Measurements from ENCODE around the gene C9orf40. TPM values are rescaled to one million over a fixed set of nuclear protein-coding genes. Genes with fewer than 3 reads are reported as not detected.

The C9orf40 gene, protein sequence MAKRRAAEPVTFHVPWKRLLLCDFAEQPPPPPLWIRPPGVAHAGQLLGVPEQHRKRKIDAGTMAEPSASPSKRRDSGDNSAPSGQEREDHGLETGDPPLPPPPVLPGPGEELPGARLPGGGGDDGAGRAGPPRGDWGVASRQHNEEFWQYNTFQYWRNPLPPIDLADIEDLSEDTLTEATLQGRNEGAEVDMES
- total RNA-seq: 1.9 and 3.0 TPM in 2 replicates

DNA sequence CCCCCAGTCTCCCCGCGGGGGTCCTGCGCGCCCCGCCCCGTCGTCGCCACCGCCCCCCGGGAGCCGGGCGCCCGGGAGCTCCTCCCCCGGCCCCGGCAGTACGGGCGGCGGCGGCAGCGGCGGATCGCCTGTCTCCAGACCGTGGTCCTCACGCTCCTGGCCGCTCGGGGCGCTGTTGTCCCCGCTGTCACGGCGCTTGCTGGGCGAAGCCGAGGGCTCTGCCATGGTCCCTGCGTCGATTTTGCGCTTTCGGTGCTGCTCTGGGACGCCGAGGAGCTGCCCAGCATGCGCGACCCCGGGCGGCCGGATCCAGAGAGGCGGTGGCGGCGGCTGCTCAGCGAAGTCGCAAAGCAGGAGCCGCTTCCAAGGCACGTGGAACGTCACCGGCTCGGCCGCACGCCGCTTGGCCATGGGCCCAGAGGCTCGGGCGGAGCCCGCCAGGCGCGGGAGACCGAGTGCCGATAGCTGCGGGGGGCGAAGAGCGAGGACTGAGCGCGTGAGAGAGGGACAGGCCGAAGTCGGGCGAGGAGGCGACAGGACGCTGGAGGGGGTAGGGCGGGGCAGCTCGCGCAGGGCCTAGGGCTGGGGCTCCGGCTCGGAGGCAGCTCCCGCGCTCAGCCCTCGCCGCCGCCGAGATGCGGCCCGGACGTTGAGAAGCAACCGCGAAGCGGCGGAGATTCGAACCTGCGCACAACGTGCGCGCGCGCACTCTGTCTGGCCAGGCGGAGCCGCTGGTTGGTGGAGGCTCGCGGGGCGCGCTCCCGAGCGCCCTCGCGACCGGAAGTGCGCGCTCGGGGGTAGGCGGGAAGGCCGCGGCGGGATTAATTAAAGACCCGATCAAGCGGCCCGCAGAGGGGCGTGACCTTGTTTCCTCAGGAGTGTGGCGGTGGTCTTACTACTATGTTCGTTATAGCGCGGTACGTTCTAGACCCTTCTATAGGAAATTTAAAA is at the start of gene C9orf40:
TSS of gene C9orf40 (minus strand) at position 712 of the 951 bp plus-strand sequence. CDS start at position 411, 301 bp downstream.

Other genes with a start within 250 kb of the C9orf40 start
- gene TRPM6, start 65.0 kb downstream of the C9orf40 start, total RNA-seq: not detected in 2 replicates
- gene CARNMT1, start 75.4 kb upstream of the C9orf40 start, total RNA-seq: 22.6 and 26.7 TPM in 2 replicates
- 28.8 and 29.5 TPM in 2 replicates for gene NMRK1, start 135.2 kb upstream of the C9orf40 start, total RNA-seq
- 76.1 and 81.9 TPM in 2 replicates for gene OSTF1, start 135.6 kb upstream of the C9orf40 start, total RNA-seq